Hematopoietic multipotent progenitor cell (in vitro differentiated cells): Measurements from ENCODE around the gene NUTF2. TPM values are rescaled to one million over a fixed set of nuclear protein-coding genes. Genes with fewer than 3 reads are reported as not detected.
A peak's percentile ranks its signal among the peaks of the same experiment; 100 is the strongest.
"Not testable (repeated sequence)": the region's sequence is repeated elsewhere in the genome, so short reads cannot be mapped to it uniquely, and the experiment has no call there.

ENCODE experiments used
- DNase-seq, 3 donors: peaks; one replicate each; pipeline ENCODE4 v3.0.0-alpha.2; 2011 to 2015; ENCODE audit warnings: low read depth in 2 of 3, low spot score in 2 of 3
- total RNA-seq: library from RNA; depleted of rRNA; stranded (reverse); fragments of >200 nt; gene quantifications from one replicate; pipeline ENCODE4 v1.2.3, GENCODE V29; 2012

NUTF2 gene
- total RNA-seq, 1 donor, result 146 TPM

DNA sequence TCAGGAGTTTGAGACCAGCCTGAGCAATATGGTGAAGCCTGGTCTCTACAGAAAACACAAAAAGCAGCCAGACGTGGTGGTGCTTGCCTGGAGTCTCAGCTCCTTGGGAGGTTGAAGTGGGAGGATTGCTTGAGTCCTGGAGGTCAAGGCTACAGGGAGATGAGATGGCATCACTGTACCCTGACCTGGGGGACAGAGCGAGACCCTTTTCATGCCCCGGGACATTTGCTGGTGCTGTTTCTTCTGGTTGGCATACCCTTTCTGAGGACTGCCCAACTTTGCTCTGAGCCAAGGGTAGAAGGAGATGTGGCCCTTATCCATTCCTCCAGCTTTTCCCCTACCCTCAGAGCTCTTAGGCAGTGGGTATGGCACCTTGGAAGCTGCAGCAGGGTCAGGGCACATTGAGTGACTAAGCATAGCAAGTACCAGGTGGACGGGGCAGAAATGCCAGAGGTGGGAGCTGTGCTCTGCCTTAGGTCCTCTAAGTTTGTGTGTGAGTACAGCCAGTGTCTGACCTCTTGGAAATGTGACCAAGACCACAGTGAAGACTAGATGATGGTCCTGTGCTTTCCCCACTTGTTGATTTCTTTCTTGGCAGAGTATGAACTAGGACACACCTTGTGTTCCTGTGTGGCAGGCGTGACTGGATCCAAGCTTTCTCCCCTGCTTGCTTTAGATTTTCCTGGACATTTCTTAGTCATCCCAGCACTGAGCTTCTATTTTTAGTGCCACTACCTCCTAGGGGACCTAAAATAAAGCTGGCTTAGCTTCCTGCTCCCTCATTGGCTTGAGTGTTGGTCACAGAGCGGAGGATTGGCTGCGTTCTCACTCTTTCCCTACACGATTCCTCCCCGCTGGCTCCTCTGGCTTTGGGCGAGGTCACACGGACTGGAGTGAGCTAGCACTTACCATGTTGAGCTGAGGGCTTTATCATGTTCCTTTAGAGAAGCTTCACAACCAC lies 16.2 kb downstream of the NUTF2 start:
- DNase-seq, result no peak

DNA sequence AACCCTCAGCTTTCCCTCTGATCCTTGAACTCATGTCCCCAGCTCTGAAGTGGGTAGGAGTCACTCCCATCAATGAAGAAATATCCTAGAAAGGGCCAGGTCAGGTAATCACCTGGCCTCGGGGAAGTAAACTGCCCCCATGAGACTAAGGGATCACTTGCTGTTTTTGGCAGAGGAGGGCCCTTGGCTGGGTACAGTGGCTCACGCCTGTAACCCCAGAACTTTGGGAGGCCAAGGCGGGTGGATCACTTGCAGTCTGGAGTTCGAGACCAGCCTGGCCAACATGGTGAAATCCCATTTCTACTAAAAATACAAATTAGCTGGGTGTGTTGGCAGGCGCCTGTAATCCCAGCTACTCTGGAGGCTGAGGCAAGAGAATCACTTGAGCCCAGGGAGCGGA lies 17.3 kb downstream of the NUTF2 start:
- DNase-seq, result not testable (repeated sequence)

DNA sequence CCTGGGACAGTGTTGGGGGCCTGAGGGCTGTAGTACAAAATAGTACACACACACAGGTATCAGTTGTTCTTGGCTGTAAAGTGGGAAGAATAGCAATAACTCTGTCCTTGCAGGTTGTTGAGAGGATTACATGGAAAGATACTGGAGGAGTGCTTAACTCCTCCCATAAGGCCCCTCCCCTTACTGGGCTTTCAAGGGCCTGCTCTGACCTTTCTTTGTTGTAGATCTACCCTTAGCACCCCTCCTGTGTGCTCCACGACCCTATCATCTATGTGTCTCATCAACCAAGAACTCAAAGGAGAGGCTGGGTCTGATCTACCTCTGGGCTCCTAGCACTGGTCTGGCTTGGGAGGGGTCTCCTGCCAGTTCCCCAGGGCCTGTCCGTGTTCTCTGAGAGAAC lies 17.9 kb downstream of the NUTF2 start:
- no peak for DNase-seq

- peak in 2 of 3 donors; percentile 43 to 63 for DNase-seq
Measured at GRCh38 chr16:67865318-67865717, 18.6 kb downstream of the NUTF2 start.

DNA sequence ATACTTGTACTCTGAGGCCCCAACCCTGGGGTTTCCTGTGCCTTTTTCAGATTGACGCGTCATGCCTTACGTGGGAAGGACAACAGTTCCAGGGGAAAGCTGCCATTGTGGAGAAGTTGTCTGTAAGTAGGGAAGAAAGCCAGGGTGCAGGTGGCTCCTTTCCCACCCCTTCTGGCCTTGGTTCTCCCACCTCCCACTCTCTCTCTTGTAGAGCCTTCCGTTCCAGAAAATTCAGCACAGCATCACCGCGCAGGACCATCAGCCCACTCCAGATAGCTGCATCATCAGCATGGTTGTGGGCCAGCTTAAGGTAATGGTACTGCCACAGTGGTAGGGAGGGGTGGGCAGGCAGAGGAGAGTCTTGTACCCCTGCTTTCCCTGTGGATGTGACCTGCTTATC lies 21.6 kb downstream of the NUTF2 start:
- DNase-seq, result no peak

DNA sequence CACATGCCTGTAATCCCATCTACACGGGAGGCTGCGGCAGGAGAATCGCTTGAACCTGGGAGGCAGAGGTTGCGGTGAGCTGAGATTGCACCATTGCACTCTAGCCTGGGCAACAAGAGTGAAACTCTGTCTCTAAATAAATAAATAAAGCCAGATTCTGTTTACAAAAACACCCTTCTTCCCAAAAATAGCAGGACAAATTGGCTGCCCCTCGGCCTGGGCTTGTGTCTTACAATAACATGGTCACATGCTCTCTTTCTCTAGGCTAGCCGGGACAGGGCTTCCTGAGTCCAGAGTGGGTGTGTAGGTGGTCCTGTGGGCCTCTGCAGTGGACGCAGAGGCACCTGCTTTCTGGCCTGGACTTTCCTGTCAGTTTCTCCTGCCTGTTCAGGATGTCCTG lies 22.9 kb downstream of the NUTF2 start:
- DNase-seq, result no peak

GRCh38 chr16:67871256-67871655 lies 24.5 kb downstream of the NUTF2 start:
- DNase-seq, result no peak

GRCh38 chr16:67872131-67872630 lies 25.4 kb downstream of the NUTF2 start:
- DNase-seq, result no peak

DNA sequence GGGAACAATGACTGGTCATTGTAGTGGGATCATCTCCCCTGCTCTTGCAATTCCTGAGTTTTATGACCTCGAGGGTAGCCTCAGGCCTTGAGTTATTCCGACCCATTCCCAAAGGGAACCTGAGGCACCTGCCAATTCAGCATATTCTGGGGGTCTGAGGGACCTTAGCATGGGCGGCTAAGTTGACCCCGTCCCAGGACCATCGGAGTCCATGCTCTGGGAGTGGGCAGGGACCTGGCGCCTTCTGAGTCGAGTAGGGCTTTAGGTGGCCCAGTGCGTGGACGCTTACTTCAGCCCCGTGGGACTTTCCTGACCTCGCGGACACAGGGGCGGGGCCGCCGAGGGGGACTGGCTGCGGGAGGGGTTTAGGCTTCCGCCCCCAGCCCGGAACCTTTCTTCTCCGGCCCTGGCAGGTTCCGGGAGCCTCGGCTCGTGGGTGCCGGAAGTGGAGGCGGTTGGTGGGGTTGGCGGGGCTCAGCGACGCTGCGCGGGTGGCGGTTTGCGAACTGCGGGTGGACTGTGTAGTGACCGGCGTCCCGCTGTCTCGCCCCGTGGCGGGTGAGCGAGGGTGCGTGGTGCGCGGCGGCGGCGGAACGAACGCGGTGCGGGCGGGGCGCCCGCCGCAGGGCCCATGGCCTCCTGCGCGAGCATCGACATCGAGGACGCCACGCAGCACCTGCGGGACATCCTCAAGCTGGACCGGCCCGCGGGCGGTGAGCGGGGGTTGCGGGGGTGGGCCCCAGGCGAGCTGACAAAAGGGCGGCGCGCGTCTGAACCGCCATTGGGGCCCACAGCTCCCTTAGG lies 26.1 kb downstream of the NUTF2 start, which contains the start of gene EDC4:
TSS of gene EDC4 (plus strand) at position 422 of the 804 bp plus-strand sequence. CDS start at position 632, 210 bp downstream.
- DNase-seq, result peak; percentile 71 to 81 (median 80)

GRCh38 chr16:67873435-67874370 lies 27.0 kb downstream of the NUTF2 start:
- DNase-seq, result no peak

DNA sequence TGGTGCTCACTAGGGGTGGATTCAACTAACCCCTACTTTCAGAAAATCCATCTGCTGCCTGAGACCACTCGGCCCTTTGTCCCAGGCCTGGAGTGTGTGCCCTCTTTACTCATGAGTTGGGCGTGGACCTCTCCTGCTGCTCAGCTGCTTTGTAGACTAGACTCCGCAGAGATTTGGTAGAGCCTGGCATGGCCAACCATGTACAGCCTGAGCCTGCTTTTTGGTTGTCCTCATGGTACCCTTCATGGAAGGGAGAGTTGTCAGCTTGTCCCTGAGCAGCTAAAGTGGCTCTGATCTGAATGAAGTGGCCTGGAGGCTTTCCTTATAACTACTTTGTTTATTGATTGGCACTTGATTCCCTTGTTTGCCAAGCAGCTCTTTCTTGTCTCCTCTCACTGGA lies 27.6 kb downstream of the NUTF2 start:
- no peak for DNase-seq

DNA sequence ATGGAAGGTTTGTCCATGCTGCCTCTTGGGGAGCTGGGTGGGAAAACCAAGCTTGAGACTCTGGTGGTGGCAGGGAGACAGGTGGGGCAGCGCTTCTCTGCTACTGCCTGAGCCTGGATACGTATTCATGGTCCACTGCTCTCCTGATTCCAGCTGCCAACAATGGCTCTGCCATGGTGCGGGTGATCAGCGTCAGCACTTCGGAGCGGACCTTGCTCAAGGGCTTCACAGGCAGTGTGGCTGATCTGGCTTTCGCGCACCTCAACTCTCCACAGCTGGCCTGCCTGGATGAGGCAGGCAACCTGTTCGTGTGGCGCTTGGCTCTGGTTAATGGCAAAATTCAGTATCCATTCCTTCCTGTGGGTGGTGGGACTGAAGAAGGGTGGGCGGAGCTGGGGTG lies 30.3 kb downstream of the NUTF2 start:
- no peak for DNase-seq

DNA sequence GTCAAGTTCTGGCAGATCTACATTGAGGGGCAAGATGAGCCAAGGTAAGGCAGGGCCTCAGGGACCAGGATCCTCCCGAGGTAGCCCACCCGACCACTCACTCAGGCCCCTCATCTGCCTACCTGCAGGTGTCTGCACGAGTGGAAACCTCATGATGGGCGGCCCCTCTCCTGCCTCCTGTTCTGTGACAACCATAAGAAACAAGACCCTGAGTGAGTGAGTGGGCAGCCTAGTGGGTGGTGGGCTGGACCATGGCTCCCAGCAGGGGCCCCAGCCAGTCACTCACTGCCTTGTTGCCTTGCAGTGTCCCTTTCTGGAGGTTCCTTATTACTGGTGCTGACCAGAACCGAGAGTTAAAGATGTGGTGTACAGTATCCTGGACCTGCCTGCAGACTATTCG lies 31.5 kb downstream of the NUTF2 start:
- no peak for DNase-seq

GRCh38 chr16:67878846-67879245 lies 32.1 kb downstream of the NUTF2 start:
- DNase-seq, result no peak

GRCh38 chr16:67879462-67879861 lies 32.7 kb downstream of the NUTF2 start:
- no peak for DNase-seq

- DNase-seq, result no peak
Measured at GRCh38 chr16:67879936-67880335, 33.2 kb downstream of the NUTF2 start.

DNA sequence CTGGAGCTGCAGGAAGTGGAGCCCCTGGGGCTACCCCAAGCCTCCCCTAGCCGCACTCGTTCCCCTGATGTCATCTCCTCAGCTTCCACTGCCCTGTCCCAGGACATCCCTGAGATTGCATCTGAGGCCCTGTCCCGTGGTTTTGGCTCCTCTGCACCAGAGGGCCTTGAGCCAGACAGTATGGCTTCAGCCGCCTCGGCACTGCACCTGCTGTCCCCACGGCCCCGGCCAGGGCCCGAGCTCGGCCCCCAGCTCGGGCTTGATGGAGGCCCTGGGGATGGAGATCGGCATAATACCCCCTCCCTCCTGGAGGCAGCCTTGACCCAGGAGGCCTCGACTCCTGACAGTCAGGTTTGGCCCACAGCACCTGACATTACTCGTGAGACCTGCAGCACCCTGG lies 33.9 kb downstream of the NUTF2 start:
- no peak for DNase-seq

DNA sequence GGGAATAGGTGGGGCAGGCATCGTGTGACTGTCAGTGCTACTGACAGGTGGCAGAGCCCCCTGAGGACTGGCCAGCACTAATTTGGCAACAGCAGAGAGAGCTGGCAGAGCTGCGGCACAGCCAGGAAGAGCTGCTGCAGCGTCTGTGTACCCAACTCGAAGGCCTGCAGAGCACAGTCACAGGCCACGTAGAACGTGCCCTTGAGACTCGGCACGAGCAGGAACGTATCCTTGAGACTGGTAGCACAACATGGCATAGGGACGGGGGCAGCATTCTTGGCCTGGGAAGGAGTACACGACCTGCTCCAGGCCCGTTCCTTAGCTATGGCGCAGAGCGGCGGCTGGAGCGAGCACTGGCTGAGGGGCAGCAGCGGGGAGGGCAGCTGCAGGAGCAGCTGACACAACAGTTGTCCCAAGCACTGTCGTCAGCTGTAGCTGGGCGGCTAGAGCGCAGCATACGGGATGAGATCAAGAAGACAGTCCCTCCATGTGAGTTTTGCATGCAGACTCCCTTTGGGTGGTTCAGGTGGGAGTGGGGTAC lies 35.0 kb downstream of the NUTF2 start:
- no peak for DNase-seq

DNA sequence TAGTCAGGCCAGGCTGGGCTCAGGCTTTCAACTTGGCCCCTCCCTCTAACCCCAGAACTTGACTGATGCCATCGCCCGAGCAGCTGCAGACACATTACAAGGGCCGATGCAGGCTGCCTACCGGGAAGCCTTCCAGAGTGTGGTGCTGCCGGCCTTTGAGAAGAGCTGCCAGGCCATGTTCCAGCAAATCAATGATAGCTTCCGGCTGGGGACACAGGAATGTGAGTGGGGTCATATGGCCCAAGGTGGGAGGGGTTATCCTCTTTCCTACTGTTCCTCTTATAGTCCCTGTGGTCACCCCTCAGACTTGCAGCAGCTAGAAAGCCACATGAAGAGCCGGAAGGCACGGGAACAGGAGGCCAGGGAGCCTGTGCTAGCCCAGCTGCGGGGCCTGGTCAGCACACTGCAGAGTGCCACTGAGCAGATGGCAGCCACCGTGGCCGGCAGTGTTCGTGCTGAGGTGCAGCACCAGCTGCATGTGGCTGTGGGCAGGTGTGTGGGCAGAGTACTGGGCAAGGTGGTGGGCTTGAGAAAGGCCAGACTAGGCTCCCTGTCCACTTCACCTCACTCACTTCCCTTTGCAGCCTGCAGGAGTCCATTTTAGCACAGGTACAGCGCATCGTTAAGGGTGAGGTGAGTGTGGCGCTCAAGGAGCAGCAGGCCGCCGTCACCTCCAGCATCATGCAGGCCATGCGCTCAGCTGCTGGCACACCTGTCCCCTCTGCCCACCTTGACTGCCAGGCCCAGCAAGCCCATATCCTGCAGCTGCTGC lies 35.8 kb downstream of the NUTF2 start:
- no peak for DNase-seq
